ENCODE measurements around the gene NCAPG2. TPM values are rescaled to one million over a fixed set of nuclear protein-coding genes. Genes with fewer than 3 reads are reported as not detected.
"Not testable (repeated sequence)": the region's sequence is repeated elsewhere in the genome, so short reads cannot be mapped to it uniquely, and the experiment has no call there.

Gene NCAPG2
- total and polyA plus RNA-seq, 2 of the 13 experiments (the other 11 are each of a cell fraction or from before 2014, with no cell fraction given) = 15.1 to 30.7 TPM

- ATAC-seq = no peak
- no peak for DNase-seq (ENCODE audit: low spot score)
- Histone ChIP-seq H3K27ac (ENCODE audit: extremely low read length, insufficient read depth, low read length) (no peak overlapping the region), H3K27me3 (ENCODE audit: control insufficient read depth in 1 of 2, insufficient read depth in 2 of 2, low read length in 2 of 2) (no peaks in the 10 kb centered on the region), H2AFZ (ENCODE audit: low read length) (no peak overlapping the region), H3K9ac (ENCODE audit: insufficient read depth, low read depth, low read length) (no peak overlapping the region), H4K20me1 (ENCODE audit: insufficient read depth, low read length) (no peaks in the 10 kb centered on the region), H3K79me2 (ENCODE audit: insufficient read depth, low read length) (no peaks in the 10 kb centered on the region), H3K36me3 (replicated peaks in 1 of 2; ENCODE audit: control insufficient read depth in 1 of 2, insufficient read depth in 2 of 2, low read length in 2 of 2) (0 out of 5 replicates have a peak, but pooled peaks cover 0 to 4% of the 10 kb centered on the region in 2 experiments), H3K4me1 (ENCODE audit: insufficient read depth, low read length) (peaks cover 13% of the 10 kb centered on the region), H3K4me2 (ENCODE audit: low read depth, low read length) (no peak overlapping the region), H3K4me3 (replicated peaks in 1 of 3; ENCODE audit: insufficient read depth in 1 of 3, low read depth in 2 of 3, low read length in 3 of 3) (no peak overlapping the region), H3K9me3 (ENCODE audit: low read length) (no peaks in the 10 kb centered on the region)
- intact Hi-C loops (cut with micrococcal nuclease; ENCODE audit: unreplicated experiment) (loop anchor here (5.0 kb wide), 1 partner anchor 39 kb away; no protein-coding TSS in a partner anchor), in situ Hi-C loops (cut with HindIII; ENCODE audit: extremely low pct_ligation_motif_present, low pct_unique_long_range_greater_than_20kb) (no loop called here)
- BruUV-seq (replicated peaks) = no TSS peak
- POLR2A ChIA-PET = no interaction called here
- no peak for FAIRE-seq
- WGBS (ENCODE audit: low lambda C conversion rate) = 90% methylated on average over 3 of the region's 3 CpGs
- CTCF ChIA-PET (ENCODE audit: low intra/inter-chr PET ratio, low total read pairs) = no interaction called here
- TF ChIP-seq PCBP2 (optimal IDR thresholded peaks at IDR 0.05; ENCODE audit: low read depth, low read length, poor library complexity, severe bottlenecking) (peak; percentile 71), HNRNPK (IDR thresholded peaks at IDR 0.05; ENCODE audit: low read depth, low read length, poor library complexity, severe bottlenecking) (peak; percentile 29), KLF16 (CRISPR knock-in tag; IDR thresholded peaks at IDR 0.05) (no peak)
Observed at GRCh38 chr7:158631574-158632195, 72.9 kb downstream of the NCAPG2 start.

- H3K4me2 ChIP-seq (ENCODE audit: low read depth, low read length); intact Hi-C loops (cut with micrococcal nuclease; ENCODE audit: unreplicated experiment); H3K36me3 ChIP-seq (replicated peaks in 1 of 2; ENCODE audit: control insufficient read depth in 1 of 2, insufficient read depth in 2 of 2, low read length in 2 of 2); H4K20me1 ChIP-seq (ENCODE audit: insufficient read depth, low read length); H3K27me3 ChIP-seq (ENCODE audit: control insufficient read depth in 1 of 2, insufficient read depth in 2 of 2, low read length in 2 of 2); in situ Hi-C loops (cut with HindIII; ENCODE audit: extremely low pct_ligation_motif_present, low pct_unique_long_range_greater_than_20kb); H3K79me2 ChIP-seq (ENCODE audit: insufficient read depth, low read length); CTCF ChIA-PET (ENCODE audit: low intra/inter-chr PET ratio, low total read pairs); H2AFZ ChIP-seq (ENCODE audit: low read length); H3K9ac ChIP-seq (ENCODE audit: insufficient read depth, low read depth, low read length); H3K4me3 ChIP-seq (replicated peaks in 1 of 3; ENCODE audit: insufficient read depth in 1 of 3, low read depth in 2 of 3, low read length in 3 of 3); H3K9me3 ChIP-seq (ENCODE audit: low read length); BruUV-seq (replicated peaks); FAIRE-seq; TF ChIP-seq EP300 (CRISPR knock-in tag; IDR thresholded peaks at IDR 0.05; ENCODE audit: borderline replicate concordance): not testable (repeated sequence)
- Histone ChIP-seq H3K27ac (ENCODE audit: extremely low read length, insufficient read depth, low read length) (peak overlapping the region; percentile 33), H3K4me1 (ENCODE audit: insufficient read depth, low read length) (peaks cover 22% of the 10 kb centered on the region)
- ATAC-seq = peak; percentile 94
- 26% methylated on average over 8 of the region's 8 CpGs for WGBS (ENCODE audit: low lambda C conversion rate)
- DNase-seq (ENCODE audit: low spot score) = peak; percentile 76
- POLR2A ChIA-PET = interaction anchor here (1.2 to 1.5 kb wide), 3 partner anchors 13 to 37 kb away, joined by 4 read pairs; no protein-coding TSS in a partner anchor
- TF ChIP-seq KLF6 (CRISPR knock-in tag; IDR thresholded peaks at IDR 0.05) (0 out of 2 replicates have a peak, but pooled peaks have one; percentile 28), EP300 (IDR thresholded peaks at IDR 0.05; ENCODE audit: low read depth in 2 of 2, low read length in 2 of 2) (peak in 1 of 2 experiments; percentile 81; a peak in 2 of 4 replicates), FOXA3 (CRISPR knock-in tag; IDR thresholded peaks at IDR 0.05) (peak; percentile 79), ARID5B (CRISPR knock-in tag; IDR thresholded peaks at IDR 0.05) (peak; percentile 96)
Observed at GRCh38 chr7:158626289-158626688, 78.3 kb downstream of the NCAPG2 start.

Measured in HepG2 (cell line).